Measurements from ENCODE around the gene BARHL1. TPM values are rescaled to one million over a fixed set of nuclear protein-coding genes. Genes with fewer than 3 reads are reported as not detected.

Gene BARHL1
- total and polyA plus RNA-seq, 2 of the 4 experiments (the other 2 are of a cell fraction): not detected

DNA sequence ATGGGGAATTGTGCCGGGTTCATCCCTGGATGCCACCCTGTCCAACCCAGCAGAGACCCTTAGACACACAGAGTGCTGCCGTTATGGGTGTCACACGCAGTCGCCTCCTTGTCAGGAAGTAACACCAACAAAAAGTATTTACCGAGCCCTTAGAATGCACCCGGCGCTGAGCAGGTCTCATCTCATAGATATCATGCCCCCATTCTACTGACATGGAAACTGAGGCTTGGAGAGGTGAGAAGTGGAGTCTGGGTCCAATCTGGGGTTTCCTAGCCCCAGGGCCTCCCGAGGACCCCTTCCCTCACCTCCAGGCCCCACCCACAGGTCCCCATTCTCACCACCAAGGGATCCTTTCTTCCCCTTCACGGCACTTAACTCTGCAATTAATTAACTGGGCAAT, 36.8 kb upstream of the BARHL1 start:
- intact Hi-C loops (cut with micrococcal nuclease) (no loop called here), in situ Hi-C loops (cut with MboI; ENCODE audit: low sequenced_read_pairs) (no loop called here), dilution Hi-C loops (cut with HindIII; ENCODE audit: low sequenced_read_pairs, unreplicated experiment) (no loop called here)
- Histone ChIP-seq H3K27ac (ENCODE audit: insufficient read depth, low read length) (no peak overlapping the region), H3K79me1 (ENCODE audit: low read depth in 1 of 2, low read length in 2 of 2) (no peaks in the 10 kb centered on the region), H4K20me1 (ENCODE audit: insufficient read depth, low read length) (no peaks in the 10 kb centered on the region), H4K8ac (ENCODE audit: low read depth in 2 of 2, low read length in 2 of 2) (no peak overlapping the region), H3K4me1 (ENCODE audit: control insufficient read depth, insufficient read depth, low read length) (no peaks in the 10 kb centered on the region), H4K91ac (ENCODE audit: insufficient read depth, low read depth, low read length) (no peak overlapping the region), H3K4me2 (ENCODE audit: low read depth, low read length) (no peak overlapping the region), H2AK9ac (replicated peaks; ENCODE audit: low read depth, low read length, poor library complexity) (no peak overlapping the region), H3K27me3 (ENCODE audit: control insufficient read depth, insufficient read depth, low read length) (peaks cover 34% of the 10 kb centered on the region), H3K9me3 (ENCODE audit: control insufficient read depth, insufficient read depth, low read length) (no peaks in the 10 kb centered on the region), H3K4me3 (ENCODE audit: insufficient read depth, low read depth, low read length) (no peak overlapping the region), H3K9me1 (ENCODE audit: insufficient read depth, low read length) (no peaks in the 10 kb centered on the region), H3K23ac (ENCODE audit: low read depth, low read length) (no peak overlapping the region), H2BK15ac (ENCODE audit: low read depth, low read length) (no peak overlapping the region), H3K9ac (ENCODE audit: low read depth, low read length) (no peak overlapping the region), H3K14ac (replicated peaks; ENCODE audit: low read depth, low read length) (no peak overlapping the region), H3K4ac (ENCODE audit: low read depth, low read length) (no peak overlapping the region), H3K36me3 (ENCODE audit: control insufficient read depth, insufficient read depth, low read length) (no peaks in the 10 kb centered on the region), H2BK5ac (ENCODE audit: low read depth, low read length, poor library complexity, severe bottlenecking) (no peak overlapping the region), H4K5ac (ENCODE audit: low read depth, low read length) (no peak overlapping the region), H2AFZ (replicated peaks; ENCODE audit: low read length, poor library complexity) (no peak overlapping the region), H2BK20ac (ENCODE audit: low read depth, low read length) (no peak overlapping the region), H2BK120ac (ENCODE audit: low read depth, low read length) (no peak overlapping the region), H3K18ac (ENCODE audit: low read depth, low read length) (no peak overlapping the region), H3K56ac (ENCODE audit: extremely low read depth, insufficient read depth, low read length) (no peak overlapping the region), H2AK5ac (ENCODE audit: low read depth, low read length) (no peak overlapping the region)
- WGBS, 2 experiments (ENCODE audit: extremely low coverage in 2 of 2, insufficient read length in 1 of 2): no CpG with 5 or more reads among the region's 9 CpGs
- ChIA-PET POLR2A (ENCODE audit: unreplicated experiment) (no interaction called here), CTCF (no interaction called here)
- TF ChIP-seq CEBPB (IDR thresholded peaks at IDR 0.05; ENCODE audit: low read depth, low read length) (no peak), POLR2A (IDR thresholded peaks at IDR 0.05; ENCODE audit: low read depth, low read length) (no peak), RAD21 (IDR thresholded peaks at IDR 0.05; ENCODE audit: low read length) (no peak), RCOR1 (IDR thresholded peaks at IDR 0.05; ENCODE audit: insufficient replicate concordance, low read length) (no peak), MAFK (IDR thresholded peaks at IDR 0.05; ENCODE audit: low read depth, low read length) (no peak), FOS (IDR thresholded peaks at IDR 0.05; ENCODE audit: low read depth, low read length) (no peak)
- ATAC-seq (ENCODE audit: low read depth) (no peak), DNase-seq (no peak)
- BruUV-seq (replicated peaks): no TSS peak

Measured in IMR-90 (cell line).